Muscle of leg (tissue), 11 donors: Measurements from ENCODE around the gene PEAK1. TPM values are rescaled to one million over a fixed set of nuclear protein-coding genes. Genes with fewer than 3 reads are reported as not detected.
A peak's percentile ranks its signal among the peaks of the same experiment; 100 is the strongest.

Source experiments
- DNase-seq: peaks from one replicate; pipeline ENCODE4 v3.0.0; 2013
- H3K27ac ChIP-seq: one replicate; pipeline ENCODE4 v1.5.1; 2013; ENCODE audit warnings: mild to moderate bottlenecking, low read length, control low read depth
- H3K27me3 ChIP-seq: one replicate; pipeline ENCODE4 v1.6.1; 2013; ENCODE audit warnings: low read length; ENCODE audit not compliant: control insufficient read depth, insufficient read depth
- H3K36me3 ChIP-seq: one replicate; pipeline ENCODE4 v1.6.1; 2013; ENCODE audit warnings: low read length; ENCODE audit not compliant: control insufficient read depth, insufficient read depth
- H3K4me1 ChIP-seq: one replicate; pipeline ENCODE4 v1.6.1; 2013; ENCODE audit warnings: low read length; ENCODE audit not compliant: control insufficient read depth, insufficient read depth
- H3K4me3 ChIP-seq: one replicate; pipeline ENCODE4 v1.5.1; 2013; ENCODE audit warnings: low read length, control low read depth
- H3K9me3 ChIP-seq: replicated peaks from 2 replicates; pipeline ENCODE4 v1.6.1; 2013; ENCODE audit warnings: low read depth, low read length; ENCODE audit not compliant: control insufficient read depth
- WGBS: methylation state at CpG from one replicate; pipeline ENCODE4 v1.1.5; 2013; ENCODE audit warnings: missing lambda C conversion rate; ENCODE audit not compliant: insufficient coverage; 5-methylcytosine and 5-hydroxymethylcytosine counted together
- polyA plus RNA-seq, 8 donors: library from polyadenylated mRNA; unstranded; fragments of 120-200 nt; gene quantifications; one replicate each; pipeline versions ENCODE4 v1.2.1 to v1.2.3, GENCODE V29; 2013; ENCODE audit warnings: inconsistent platforms in 1 of 8, low replicate concordance in 1 of 8; ENCODE audit not compliant: insufficient read length in 8 of 8, insufficient read depth in 1 of 8
- total RNA-seq: library from RNA; stranded (reverse); fragments of 120-200 nt; gene quantifications from one replicate; pipeline ENCODE4 v1.2.4, GENCODE V29; 2013

PEAK1 gene
- total and polyA plus RNA-seq, 9 donors: 19.9 to 43.7 (median 35.1) TPM

DNA sequence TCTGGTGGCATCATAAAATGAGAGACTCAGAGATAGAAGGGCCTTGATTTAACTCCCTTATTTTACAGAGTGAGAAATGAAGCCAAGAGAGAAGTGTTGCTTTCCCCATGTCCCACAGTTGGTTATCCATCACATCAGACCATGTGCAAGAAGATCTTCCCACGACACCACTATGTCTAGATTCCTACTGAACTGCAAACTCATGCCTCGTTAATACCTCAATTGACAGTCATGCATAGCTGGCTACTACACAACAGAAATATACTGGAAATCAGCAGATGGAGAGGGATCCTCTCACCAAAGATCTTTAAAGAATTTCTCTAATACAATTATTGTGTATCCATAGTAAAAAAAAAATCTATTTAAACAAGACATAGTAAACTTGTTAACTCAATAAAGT, 33.3 kb downstream of the PEAK1 start:
- Histone ChIP-seq H3K9me3 (no peaks in the 10 kb centered on the region), H3K36me3 (no peaks in the 10 kb centered on the region), H3K4me1 (peaks cover 5% of the 10 kb centered on the region), H3K27me3 (no peaks in the 10 kb centered on the region), H3K27ac (no peak overlapping the region), H3K4me3 (no peak overlapping the region)
- 83% methylated on average over 1 of the region's 2 CpGs for WGBS
- no peak for DNase-seq

DNA sequence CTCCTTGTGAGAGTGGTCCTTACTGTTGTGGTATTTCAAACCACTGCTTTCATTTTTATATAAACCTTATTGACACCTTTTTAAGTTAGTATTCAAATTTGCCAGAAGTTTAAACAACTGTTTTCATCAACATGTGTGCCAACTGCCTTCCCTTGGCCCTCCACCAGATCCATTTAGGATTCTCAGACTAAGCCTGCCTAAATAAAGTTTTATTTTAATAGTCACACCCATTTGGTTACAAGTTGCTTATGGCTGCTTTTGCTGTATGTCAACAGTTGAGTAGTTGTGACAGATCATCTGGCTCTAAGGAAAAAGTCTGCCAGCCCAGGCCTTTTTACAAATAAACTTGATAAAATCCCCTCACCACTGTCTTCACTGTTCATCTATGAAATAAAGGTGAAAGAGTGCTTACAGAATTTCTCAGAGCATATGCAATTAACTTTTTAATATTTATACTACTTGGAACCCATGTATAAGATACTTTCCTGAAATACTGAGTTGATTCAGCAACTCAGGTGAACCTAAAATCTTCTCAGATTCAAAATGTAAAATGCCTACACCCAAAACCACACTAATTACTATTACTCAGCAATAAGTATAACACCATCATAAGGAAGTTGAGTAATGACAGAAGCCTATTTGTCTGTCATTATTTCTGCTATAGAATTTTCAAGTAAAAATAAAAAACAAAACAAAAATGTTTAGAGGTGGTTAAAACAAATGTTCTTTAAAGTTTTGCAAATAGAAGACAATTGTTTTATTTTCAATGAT, 35.1 kb downstream of the PEAK1 start:
- Histone ChIP-seq H3K36me3 (no peaks in the 10 kb centered on the region), H3K9me3 (no peaks in the 10 kb centered on the region), H3K4me3 (no peak overlapping the region), H3K27ac (no peak overlapping the region), H3K27me3 (no peaks in the 10 kb centered on the region), H3K4me1 (peaks cover 5% of the 10 kb centered on the region)
- no peak for DNase-seq

DNA sequence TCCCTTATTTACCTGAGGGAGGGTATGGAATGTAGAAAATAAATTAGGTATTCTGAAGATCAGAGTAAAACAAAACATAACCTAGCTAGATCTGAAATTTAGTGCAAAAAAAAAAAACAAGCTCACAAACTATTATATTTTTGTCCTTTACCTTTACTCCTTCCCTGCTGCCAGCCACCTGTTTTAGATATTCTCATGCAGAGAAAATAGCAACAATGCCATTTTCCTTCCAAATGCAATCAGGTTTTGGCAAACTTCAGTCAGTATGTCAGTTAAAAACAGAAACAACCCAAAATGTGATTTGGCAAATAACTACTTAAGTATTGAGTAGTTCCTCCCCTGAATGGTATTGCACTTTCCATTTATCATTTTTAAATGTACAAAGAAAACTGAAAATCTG, 35.8 kb downstream of the PEAK1 start:
- peaks cover 5% of the 10 kb centered on the region for H3K4me1 ChIP-seq
- DNase-seq: peak; percentile 26
- H3K27me3 ChIP-seq: no peaks in the 10 kb centered on the region

DNA sequence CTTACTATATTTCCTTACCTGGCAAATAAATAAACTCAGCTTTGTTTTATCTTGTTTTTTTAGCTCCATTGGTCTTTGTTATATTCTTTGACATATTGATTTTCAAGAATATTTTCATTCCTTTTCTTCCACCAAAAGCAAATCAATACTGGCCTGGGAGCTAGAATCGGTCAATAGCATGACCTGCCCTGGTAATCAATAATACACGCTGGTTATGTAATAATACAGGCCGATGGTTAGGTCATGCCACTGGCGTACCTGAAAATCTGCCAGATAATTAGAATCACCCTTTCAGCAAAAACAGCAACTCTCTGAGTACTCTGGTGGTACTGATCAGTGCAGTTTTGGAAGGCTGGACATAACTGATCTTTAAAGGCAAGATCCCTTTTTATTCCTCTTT, 39.9 kb downstream of the PEAK1 start:
- DNase-seq: no peak
- no peaks in the 10 kb centered on the region for H3K27me3 ChIP-seq
- H3K9me3 ChIP-seq: no peaks in the 10 kb centered on the region
- H3K4me1 ChIP-seq: peaks cover 2% of the 10 kb centered on the region
- 88% methylated on average over 3 of the region's 4 CpGs for WGBS
- no peaks in the 10 kb centered on the region for H3K36me3 ChIP-seq
- no peak overlapping the region for H3K4me3 ChIP-seq
- H3K27ac ChIP-seq: no peak overlapping the region

More for the DNA sequence above, 35.8 kb downstream of the PEAK1 start:
- Histone ChIP-seq H3K27ac (no peak overlapping the region), H3K4me3 (no peak overlapping the region), H3K9me3 (no peaks in the 10 kb centered on the region), H3K36me3 (no peaks in the 10 kb centered on the region)

DNA sequence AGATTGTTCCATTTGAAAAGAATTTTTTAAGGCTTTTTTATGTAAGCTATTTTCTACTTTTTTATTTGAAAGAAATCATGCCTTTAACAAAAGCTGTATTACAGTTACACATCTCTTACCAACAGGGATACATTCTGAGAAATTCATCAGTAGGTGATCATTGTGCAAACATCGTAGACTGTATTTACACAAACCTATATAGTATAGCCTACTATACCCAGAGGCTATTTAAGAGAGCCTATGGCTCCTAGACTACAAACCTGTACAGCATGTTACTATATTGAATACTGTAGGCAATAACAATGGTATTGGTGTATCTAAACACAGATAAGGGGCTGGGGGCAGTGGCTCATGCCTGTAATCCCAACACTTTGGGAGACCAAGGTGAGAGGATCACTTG, 43.1 kb downstream of the PEAK1 start:
- DNase-seq: no peak
- no CpG with 5 or more reads among the region's 1 CpG for WGBS
- no peak overlapping the region for H3K27ac ChIP-seq
- no peaks in the 10 kb centered on the region for H3K27me3 ChIP-seq
- H3K9me3 ChIP-seq: no peaks in the 10 kb centered on the region
- no peaks in the 10 kb centered on the region for H3K36me3 ChIP-seq
- H3K4me1 ChIP-seq: no peaks in the 10 kb centered on the region
- no peak overlapping the region for H3K4me3 ChIP-seq

DNA sequence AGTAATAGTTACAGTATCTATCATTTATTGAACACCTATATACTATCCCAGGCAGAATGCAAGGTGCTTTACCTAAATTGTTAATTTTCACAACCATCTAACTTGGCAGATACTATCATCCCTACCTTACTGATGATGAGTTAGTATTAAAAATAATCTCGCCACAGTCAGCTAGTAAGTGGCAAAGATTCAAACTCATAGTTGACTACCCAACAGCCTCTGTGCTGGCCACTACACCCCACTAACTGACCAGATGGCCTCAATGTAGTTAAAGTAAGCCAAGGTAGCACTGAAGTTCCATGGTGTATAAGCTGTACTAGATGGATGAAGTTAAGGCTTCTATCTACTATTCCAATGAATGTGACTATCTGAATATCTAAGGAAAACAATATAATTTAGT, 44.8 kb downstream of the PEAK1 start:
- no CpG with 5 or more reads among the region's 1 CpG for WGBS
- no peak overlapping the region for H3K27ac ChIP-seq
- DNase-seq: no peak
- no peak overlapping the region for H3K4me3 ChIP-seq
- H3K27me3 ChIP-seq: no peaks in the 10 kb centered on the region
- H3K4me1 ChIP-seq: no peaks in the 10 kb centered on the region
- no peaks in the 10 kb centered on the region for H3K9me3 ChIP-seq
- H3K36me3 ChIP-seq: no peaks in the 10 kb centered on the region

DNA sequence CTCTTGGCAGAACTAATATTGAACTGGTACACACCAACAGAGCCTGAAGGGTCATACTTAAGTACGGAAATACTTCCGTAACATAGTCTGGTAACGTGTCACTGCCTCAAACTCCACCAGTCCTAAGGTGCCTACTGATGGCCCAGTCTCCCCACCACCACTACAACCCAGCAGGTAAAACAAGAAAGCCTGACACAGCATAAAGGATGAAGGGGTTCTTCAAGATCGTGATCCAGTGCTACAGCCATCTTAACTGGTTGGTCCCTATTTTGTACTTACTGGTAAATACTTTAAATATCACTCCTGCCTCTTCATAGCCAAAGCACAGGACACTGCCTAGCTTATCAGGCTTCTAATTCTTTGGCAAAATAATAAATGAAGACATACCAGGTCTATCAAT, 46.5 kb downstream of the PEAK1 start:
- WGBS: no CpG with 5 or more reads among the region's 4 CpGs
- Histone ChIP-seq H3K27me3 (no peaks in the 10 kb centered on the region), H3K27ac (no peak overlapping the region)

DNA sequence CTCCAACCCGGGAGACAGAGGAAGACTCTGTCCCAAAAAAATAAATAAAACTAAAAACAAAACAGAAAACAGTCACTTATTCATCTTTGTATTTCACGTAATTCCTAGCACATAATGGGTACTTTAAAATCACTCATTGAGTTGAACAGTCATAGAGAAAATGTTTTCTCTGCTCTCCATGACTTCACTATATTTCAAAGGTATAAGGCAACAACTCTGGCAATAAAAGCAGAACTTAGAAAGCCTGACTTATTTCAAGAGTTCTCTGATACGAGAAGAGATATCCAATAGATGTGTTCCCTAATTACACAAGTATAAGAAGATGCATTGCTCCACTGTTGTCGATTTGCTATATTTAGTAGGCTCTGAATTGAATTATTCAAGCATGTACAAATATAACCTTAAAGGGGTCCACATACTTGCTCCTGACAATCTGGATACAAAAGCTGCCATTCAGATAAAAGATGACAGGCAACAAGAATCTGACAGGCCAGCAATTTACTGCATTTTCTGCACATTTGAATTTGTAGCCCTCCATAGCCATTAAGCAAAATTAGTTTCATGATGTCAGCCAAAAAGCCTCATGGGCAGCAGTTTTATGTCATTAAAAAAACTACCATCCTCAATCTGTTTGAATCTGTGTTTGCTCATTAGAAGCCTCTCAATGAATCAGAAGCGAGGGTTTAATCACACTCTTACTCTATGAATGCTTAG, 47.9 kb downstream of the PEAK1 start:
- DNase-seq: no peak
- no peaks in the 10 kb centered on the region for H3K9me3 ChIP-seq
- no peaks in the 10 kb centered on the region for H3K4me1 ChIP-seq
- H3K4me3 ChIP-seq: no peak overlapping the region
- WGBS: no CpG with 5 or more reads among the region's 5 CpGs
- no peaks in the 10 kb centered on the region for H3K36me3 ChIP-seq
- H3K27me3 ChIP-seq: no peaks in the 10 kb centered on the region
- H3K27ac ChIP-seq: no peak overlapping the region

More for the DNA sequence above, 46.5 kb downstream of the PEAK1 start:
- H3K4me3 ChIP-seq: no peak overlapping the region
- DNase-seq: no peak
- no peaks in the 10 kb centered on the region for H3K4me1 ChIP-seq
- H3K9me3 ChIP-seq: no peaks in the 10 kb centered on the region
- H3K36me3 ChIP-seq: no peaks in the 10 kb centered on the region

DNA sequence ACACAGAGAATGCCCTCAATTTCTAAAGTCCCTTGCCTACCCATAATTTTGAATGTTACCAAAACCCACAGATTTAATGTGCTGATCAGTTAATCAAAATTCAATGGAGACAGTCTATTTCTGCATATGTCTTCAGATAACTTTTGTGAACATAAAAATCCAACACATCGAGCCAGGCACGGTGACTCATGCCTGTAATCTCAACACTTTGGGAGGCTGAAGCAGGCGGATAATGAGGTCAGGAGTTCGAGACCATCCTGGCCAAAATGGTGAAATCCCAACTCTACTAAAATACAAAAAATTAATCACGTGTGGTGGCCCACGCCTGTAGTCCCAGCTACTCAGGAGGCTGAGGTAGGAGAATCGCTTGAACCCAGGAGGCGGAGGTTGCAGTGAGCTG, 49.3 kb downstream of the PEAK1 start:
- Histone ChIP-seq H3K4me3 (no peak overlapping the region), H3K36me3 (no peaks in the 10 kb centered on the region), H3K27ac (no peak overlapping the region), H3K27me3 (no peaks in the 10 kb centered on the region), H3K9me3 (no peaks in the 10 kb centered on the region), H3K4me1 (no peaks in the 10 kb centered on the region)
- DNase-seq: no peak
- no CpG with 5 or more reads among the region's 8 CpGs for WGBS

DNA sequence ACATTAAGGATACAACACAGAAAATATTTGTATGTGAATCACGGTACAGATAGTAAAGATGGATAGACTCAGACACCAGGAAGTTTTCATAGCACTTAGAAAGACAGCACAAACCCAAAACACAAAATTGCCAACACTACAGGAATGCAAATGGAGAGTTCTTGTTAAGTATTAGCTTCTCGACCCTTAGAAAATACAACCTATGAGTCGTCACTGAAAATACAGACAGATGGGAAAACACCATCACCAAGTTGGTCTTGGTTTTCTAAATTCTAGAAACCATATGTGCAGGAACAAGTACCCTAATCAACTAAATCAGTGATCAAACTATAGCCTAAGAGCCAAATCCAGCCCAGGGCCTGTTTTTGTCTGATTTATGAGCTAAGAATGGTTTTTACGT, 50.7 kb downstream of the PEAK1 start:
- no CpG with 5 or more reads among the region's 4 CpGs for WGBS

More for the DNA sequence above, 50.7 kb downstream of the PEAK1 start:
- no peak for DNase-seq
- H3K4me3 ChIP-seq: no peak overlapping the region
- H3K36me3 ChIP-seq: no peaks in the 10 kb centered on the region
- H3K4me1 ChIP-seq: no peaks in the 10 kb centered on the region
- no peaks in the 10 kb centered on the region for H3K9me3 ChIP-seq
- H3K27ac ChIP-seq: no peak overlapping the region
- H3K27me3 ChIP-seq: no peaks in the 10 kb centered on the region
